SJCRH30 (cell line): ENCODE data around the gene RNF220. TPM values are rescaled to one million over a fixed set of nuclear protein-coding genes. Genes with fewer than 3 reads are reported as not detected.
"Not testable (repeated sequence)": the region's sequence is repeated elsewhere in the genome, so short reads cannot be mapped to it uniquely, and the experiment has no call there.

Experiments
- DNase-seq, 2 experiments: peaks; one replicate each; pipeline ENCODE4 v3.0.0-alpha.2; 2015 to 2020
- H3K27ac ChIP-seq: fragments of 250-450 bp; sonication (Bioruptor Pico); 2 replicates; pipeline ENCODE4 v1.5.1; 2020; ENCODE audit warnings: mild to moderate bottlenecking, moderate library complexity
- H3K27me3 ChIP-seq: fragments of 250-450 bp; sonication (Bioruptor Pico); 2 replicates; pipeline ENCODE4 v1.5.1; 2020; ENCODE audit warnings: mild to moderate bottlenecking, moderate library complexity
- H3K36me3 ChIP-seq: fragments of 250-450 bp; sonication (Bioruptor Pico); 2 replicates; pipeline ENCODE4 v1.5.1; 2020; ENCODE audit warnings: mild to moderate bottlenecking, moderate library complexity
- H3K4me1 ChIP-seq: fragments of 250-450 bp; sonication (Bioruptor Pico); 2 replicates; pipeline ENCODE4 v1.5.1; 2020; ENCODE audit warnings: mild to moderate bottlenecking, moderate library complexity
- H3K4me3 ChIP-seq: fragments of 250-450 bp; sonication (Bioruptor Pico); 2 replicates; pipeline ENCODE4 v1.5.1; 2020; ENCODE audit warnings: mild to moderate bottlenecking, moderate library complexity
- H3K9me3 ChIP-seq: fragments of 250-450 bp; sonication (Bioruptor Pico); replicated peaks from 2 replicates; pipeline ENCODE4 v1.5.1; 2020; ENCODE audit warnings: mild to moderate bottlenecking, moderate library complexity
- total RNA-seq: library from RNA; depleted of rRNA; stranded (reverse); fragments of >200 nt; shearing (Covaris generic); gene quantifications from 2 replicates; pipeline ENCODE4 v1.2.3, GENCODE V29; 2014; rRNA removed

Gene RNF220
- total RNA-seq, 1 experiment from 2014 or later, result 94.9 TPM

DNA sequence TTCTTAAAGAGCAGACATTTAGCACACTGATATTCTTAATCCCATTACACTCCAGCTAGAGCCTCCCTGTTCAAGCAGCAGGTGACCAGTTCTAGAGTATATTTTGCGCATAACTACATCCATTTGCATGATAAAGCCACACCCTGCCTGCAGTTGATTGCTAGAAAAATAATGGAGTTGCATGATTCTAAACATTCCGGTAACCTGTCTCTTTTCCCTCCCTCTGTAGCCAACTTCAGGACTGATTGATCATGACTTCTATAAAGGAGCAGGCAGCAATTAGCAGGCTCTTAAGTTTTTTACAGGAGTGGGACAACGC lies 284.4 kb downstream of the RNF220 start:
- Histone ChIP-seq H3K4me1 (no peaks in the 10 kb centered on the region), H3K27ac (no peak overlapping the region), H3K9me3 (no peaks in the 10 kb centered on the region), H3K4me3 (no peak overlapping the region), H3K36me3 (no peaks in the 10 kb centered on the region), H3K27me3 (no peaks in the 10 kb centered on the region)
- DNase-seq, result no peak

DNA sequence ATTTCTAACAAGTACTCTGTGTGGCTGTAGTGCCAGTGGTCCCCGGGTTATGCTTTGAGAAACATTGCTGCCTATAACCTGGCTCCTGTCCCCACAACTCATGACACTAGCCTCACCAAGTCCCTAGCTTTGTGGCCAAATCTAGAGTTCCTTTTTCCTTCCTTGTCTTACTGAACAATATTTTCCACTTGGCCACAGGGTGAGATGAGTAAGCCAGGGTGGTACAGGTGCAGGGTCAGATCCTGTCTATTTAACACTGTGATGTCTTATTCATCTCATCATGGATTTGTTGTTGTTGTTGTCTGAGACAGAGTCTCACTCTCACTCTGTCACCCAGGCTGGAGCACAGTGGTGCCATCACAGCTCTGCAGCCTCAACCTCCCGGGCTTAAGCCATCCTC lies 288.1 kb downstream of the RNF220 start:
- Histone ChIP-seq H3K27me3 (peaks cover 7% of the 10 kb centered on the region; the same call in 1 of the 2 replicates), H3K36me3 (no peaks in the 10 kb centered on the region), H3K4me3 (no peak overlapping the region), H3K4me1 (no peaks in the 10 kb centered on the region), H3K27ac (no peak overlapping the region), H3K9me3 (no peaks in the 10 kb centered on the region)
- no peak for DNase-seq

DNA sequence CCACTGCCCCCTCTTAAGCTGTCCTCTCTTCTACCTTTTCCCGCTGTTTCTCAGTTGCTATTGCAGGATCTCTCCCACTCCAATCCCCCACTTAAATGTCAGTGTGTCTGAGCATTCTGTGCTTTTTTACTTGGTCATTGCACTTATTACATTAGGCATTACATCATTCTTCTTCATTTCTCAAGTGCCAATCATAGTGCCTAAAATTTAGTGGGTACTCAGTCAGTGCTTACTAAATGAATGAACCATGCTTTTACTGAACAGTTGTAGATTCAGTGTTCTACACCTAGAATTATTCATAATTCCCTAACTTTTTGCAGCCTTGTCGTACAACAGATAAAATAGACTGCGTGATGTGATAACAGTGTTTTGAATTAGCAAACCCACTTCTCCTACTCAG lies 288.8 kb downstream of the RNF220 start:
- Histone ChIP-seq H3K27me3 (peaks cover 7% of the 10 kb centered on the region; the same call in 1 of the 2 replicates), H3K9me3 (no peaks in the 10 kb centered on the region), H3K4me1 (no peaks in the 10 kb centered on the region), H3K4me3 (no peak overlapping the region), H3K36me3 (no peaks in the 10 kb centered on the region), H3K27ac (no peak overlapping the region)
- DNase-seq, result no peak

DNA sequence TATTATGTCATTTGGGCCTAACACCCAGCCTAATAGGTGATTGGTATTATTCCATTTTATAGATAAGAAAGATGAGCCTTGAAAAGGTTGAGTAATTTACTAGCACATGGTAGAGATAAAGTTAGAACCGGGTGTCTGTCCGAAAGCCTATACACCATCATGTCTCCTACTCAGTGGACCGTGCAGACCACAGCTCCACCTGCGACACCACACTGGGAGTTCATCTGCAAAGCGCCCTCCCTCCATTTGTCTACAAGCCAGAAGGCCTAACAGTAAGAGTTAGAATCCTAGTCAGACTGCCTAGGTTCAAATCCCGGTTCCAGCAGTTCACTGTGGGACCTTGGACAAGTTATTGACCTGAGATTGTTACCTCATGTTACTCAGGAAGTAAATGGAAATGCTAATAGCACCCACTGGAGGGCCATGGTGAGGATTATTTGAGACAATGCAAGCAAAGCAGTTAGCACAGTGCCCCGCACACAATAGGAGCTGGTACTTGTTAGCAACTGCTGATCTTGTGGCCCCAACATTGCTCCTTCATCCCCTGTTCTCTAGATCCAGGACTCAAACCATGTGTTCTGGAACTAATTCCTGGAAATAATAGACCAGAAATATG lies 289.9 kb downstream of the RNF220 start:
- Histone ChIP-seq H3K36me3 (no peaks in the 10 kb centered on the region), H3K9me3 (no peaks in the 10 kb centered on the region), H3K4me1 (no peaks in the 10 kb centered on the region), H3K27me3 (peaks cover 7% of the 10 kb centered on the region), H3K4me3 (no peak overlapping the region), H3K27ac (no peak overlapping the region)
- no peak for DNase-seq

DNA sequence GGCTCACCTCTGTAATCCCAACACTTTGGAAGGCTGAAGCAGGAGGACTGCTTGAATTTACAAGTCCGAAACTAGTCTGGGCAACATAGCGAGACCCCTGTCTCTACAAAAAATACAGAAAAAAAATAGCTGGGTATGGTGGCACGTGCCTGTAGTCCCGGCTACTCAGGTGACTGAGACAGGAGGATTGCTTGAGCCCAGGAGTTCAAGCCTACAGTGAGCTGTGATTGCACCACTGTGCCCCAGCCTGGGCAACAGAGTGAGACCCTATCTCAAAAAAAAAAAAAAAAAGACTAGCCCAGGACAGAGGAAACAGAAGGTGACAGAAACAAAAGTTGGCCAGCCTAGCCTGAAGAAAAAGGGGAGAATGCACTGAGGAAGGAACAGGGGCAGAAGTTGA lies 290.6 kb downstream of the RNF220 start:
- Histone ChIP-seq H3K36me3 (no peaks in the 10 kb centered on the region), H3K4me1 (no peaks in the 10 kb centered on the region), H3K27me3 (peaks cover 7% of the 10 kb centered on the region), H3K4me3 (no peak overlapping the region), H3K9me3 (no peaks in the 10 kb centered on the region), H3K27ac (no peak overlapping the region)
- no peak for DNase-seq

DNA sequence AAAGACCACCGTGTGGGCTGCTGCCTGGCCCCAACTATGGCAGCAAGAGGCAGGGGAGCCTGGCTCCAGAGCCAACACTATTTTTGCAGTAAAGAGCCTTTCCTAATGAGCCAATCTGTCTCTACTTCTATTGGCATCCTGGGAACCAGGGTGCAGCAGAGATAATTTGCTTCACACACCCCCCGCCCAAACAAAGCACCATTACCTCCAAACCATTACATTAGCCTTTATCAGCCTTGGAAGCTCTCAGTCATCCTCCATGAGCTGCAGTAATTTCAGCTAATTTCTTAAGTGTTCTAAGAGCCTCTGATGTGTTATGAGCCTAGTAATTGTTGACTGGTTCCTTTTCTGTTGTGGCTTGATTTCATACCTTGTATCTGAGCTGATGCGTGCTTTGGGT lies 291.0 kb downstream of the RNF220 start:
- Histone ChIP-seq H3K36me3 (no peaks in the 10 kb centered on the region), H3K4me1 (no peaks in the 10 kb centered on the region), H3K4me3 (no peak overlapping the region), H3K27me3 (peaks cover 7% of the 10 kb centered on the region), H3K9me3 (no peaks in the 10 kb centered on the region), H3K27ac (no peak overlapping the region)
- no peak for DNase-seq

DNA sequence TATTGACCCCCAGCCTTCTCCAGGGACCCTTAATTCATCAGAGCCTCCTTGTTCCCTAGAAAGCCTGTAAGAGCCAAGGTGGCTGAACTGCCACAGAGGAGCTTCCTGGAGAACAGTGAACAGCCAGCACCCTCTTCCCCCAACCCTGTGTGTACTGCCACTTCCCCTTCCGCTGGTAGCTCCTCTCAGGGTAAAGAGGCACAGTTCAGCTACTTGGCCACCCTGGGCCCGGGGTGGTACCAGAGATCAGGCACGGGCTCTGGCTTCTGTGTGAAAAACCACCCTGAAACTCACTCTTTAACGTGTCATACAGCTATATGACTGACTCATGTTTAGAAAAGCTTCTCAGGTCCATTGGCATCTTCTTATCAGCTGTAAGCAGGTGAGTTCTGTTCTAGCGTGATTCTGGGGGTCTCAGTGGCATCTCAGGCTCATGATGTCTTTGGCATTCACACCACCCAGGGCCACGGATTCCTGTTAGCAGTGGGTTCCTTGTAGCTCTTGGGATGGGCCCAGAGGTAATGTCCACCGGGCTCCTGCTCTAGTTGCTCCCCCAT lies 291.8 kb downstream of the RNF220 start:
- Histone ChIP-seq H3K27me3 (peaks cover 7% of the 10 kb centered on the region), H3K9me3 (no peaks in the 10 kb centered on the region), H3K27ac (no peak overlapping the region), H3K4me1 (no peaks in the 10 kb centered on the region), H3K4me3 (no peak overlapping the region), H3K36me3 (no peaks in the 10 kb centered on the region)
- DNase-seq, result no peak

DNA sequence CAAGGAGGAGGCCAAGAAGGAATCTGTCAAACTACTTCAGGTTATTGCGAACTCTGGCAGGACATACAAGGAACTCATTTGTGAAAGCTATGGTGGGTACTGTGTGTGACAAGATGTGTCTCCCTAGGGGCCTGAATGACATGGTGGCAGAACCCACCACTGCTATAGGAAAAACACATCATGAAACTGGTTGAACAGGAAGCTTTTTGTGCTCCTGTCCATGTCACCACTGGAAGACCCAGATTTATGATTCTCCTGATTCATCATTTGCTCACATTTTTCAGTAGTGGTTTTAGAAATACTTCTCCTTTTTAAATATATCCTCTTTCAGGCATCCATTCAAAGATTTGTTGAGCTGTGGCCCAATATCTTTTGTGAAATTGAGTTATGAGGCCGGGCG lies 293.1 kb downstream of the RNF220 start:
- H3K4me3 ChIP-seq, result no peak overlapping the region
- no peak overlapping the region for H3K27ac ChIP-seq
- no peak for DNase-seq

DNA sequence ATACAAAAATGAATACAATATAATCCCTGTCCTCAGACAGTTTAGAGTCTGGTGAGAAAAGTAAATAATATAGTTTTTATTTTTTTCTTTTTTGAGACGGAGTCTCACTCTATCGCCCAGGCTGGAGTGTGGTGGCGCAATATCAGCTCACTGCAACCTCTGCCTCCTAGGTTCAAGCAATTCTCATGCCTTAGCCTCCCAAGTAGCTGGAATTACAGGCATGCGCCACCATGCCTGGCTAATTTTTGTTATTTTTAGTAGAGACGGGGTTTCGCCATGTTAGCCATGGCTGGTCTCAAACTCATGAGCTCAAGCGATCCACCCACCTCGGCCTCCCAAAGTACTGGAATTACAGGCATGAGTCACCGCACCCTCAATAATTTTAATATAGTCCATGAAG lies 294.3 kb downstream of the RNF220 start:
- H3K4me1 ChIP-seq, H3K36me3 ChIP-seq, H3K27me3 ChIP-seq, DNase-seq, H3K4me3 ChIP-seq, H3K27ac ChIP-seq, H3K9me3 ChIP-seq: not testable (repeated sequence)

More for the DNA sequence above, 293.1 kb downstream of the RNF220 start:
- Histone ChIP-seq H3K9me3 (no peaks in the 10 kb centered on the region), H3K4me1 (no peaks in the 10 kb centered on the region), H3K27me3 (peaks cover 7% of the 10 kb centered on the region), H3K36me3 (no peaks in the 10 kb centered on the region)

DNA sequence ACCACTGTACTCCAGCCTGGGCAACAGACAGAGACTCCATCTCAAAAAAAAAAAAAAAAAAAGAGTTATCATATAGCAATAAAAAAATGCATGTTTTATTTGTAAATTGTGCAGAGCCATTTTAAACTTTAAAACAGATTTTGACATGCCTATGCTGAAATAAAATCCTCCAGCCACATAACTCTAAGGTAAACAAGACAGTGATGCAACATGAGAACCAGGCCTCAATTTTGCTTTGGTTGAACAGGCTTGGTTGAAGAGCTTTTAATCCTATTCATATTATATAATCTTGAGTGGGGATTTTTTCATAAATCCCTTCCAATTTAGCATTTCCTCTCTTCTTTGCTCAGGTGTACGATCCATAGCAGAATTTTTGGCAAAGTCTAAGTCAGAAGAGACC lies 295.5 kb downstream of the RNF220 start:
- H3K4me3 ChIP-seq, result no peak overlapping the region
- H3K27me3 ChIP-seq, result peaks cover 7% of the 10 kb centered on the region
- no peaks in the 10 kb centered on the region for H3K4me1 ChIP-seq
- no peak overlapping the region for H3K27ac ChIP-seq
- H3K36me3 ChIP-seq, result no peaks in the 10 kb centered on the region
- DNase-seq, result no peak
- H3K9me3 ChIP-seq, result no peaks in the 10 kb centered on the region

DNA sequence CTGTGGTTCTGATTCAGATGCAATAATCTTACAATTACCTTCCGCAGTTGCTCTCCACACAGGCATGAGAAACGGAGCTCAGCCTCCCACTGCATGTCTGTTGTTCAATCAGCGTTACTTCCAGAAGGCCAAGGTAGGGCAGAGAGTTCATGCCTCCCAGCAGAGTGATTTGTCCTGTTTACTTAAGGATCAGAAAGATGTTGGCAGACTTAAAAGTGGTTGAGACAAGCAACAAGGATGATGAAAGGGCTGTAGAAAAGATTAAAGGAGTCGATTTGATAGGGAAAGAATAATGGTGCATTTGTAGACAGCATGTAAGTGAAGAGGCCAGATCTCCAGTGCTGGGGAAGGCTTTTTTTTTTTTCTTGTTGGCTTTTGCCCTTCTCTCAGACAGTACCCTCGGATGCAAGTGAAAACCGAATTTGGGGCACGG lies 296.1 kb downstream of the RNF220 start:
- Histone ChIP-seq H3K4me1 (no peaks in the 10 kb centered on the region), H3K36me3 (no peaks in the 10 kb centered on the region), H3K27me3 (peaks cover 4% of the 10 kb centered on the region), H3K9me3 (no peaks in the 10 kb centered on the region), H3K27ac (no peak overlapping the region), H3K4me3 (no peak overlapping the region)
- no peak for DNase-seq

Other genes with a start within 250 kb of the RNF220 start
- 32.4 and 34.0 TPM in 2 replicates for gene DMAP1, start 191.8 kb upstream of the RNF220 start, total RNA-seq
- 64.8 TPM in 2 replicates for gene ERI3, start 50.0 kb upstream of the RNF220 start, total RNA-seq